Tibial nerve (tissue), 4 donors: ENCODE results near the gene GTF2A1L. TPM values are rescaled to one million over a fixed set of nuclear protein-coding genes. Genes with fewer than 3 reads are reported as not detected.

ENCODE experiments used
- DNase-seq, 2 donors: peaks; one replicate each; pipeline ENCODE4 v3.0.0-alpha.2; 2019; ENCODE audit warnings: low spot score in 2 of 2
- H3K27ac ChIP-seq, 4 donors: fragments of 200-600 bp; sonication (generic) in 3 of 4; one replicate each; pipeline ENCODE4 v1.5.1; 2017 to 2019; ENCODE audit warnings: mild to moderate bottlenecking in 1 of 4
- H3K27me3 ChIP-seq, 2 donors: fragments of 200-600 bp; sonication (generic) in 1 of 2; one replicate each; pipeline versions ENCODE4 v1.5.1 to v1.6.0; 2017 to 2019
- H3K36me3 ChIP-seq, 3 donors: fragments of 200-600 bp; sonication (generic); one replicate each; pipeline ENCODE4 v1.5.1; 2018 to 2019
- H3K4me1 ChIP-seq, 4 donors: fragments of 200-600 bp; sonication (generic) in 3 of 4; one replicate each; pipeline ENCODE4 v1.5.1; 2017 to 2019
- H3K4me3 ChIP-seq, 4 donors: fragments of 200-600 bp; sonication (generic) in 3 of 4; one replicate each; pipeline ENCODE4 v1.5.1; 2017 to 2019; ENCODE audit warnings: mild to moderate bottlenecking in 1 of 4, moderate library complexity in 1 of 4
- H3K9me3 ChIP-seq, 4 donors: fragments of 200-600 bp; sonication (generic) in 3 of 4; one replicate each; pipeline ENCODE4 v1.5.1; 2017 to 2019
- CTCF ChIP-seq, 5 experiments: fragments of 200-600 bp in 3 of 5; fragments of 450-650 bp in 2 of 5; sonication (generic) in 3 of 5; IDR thresholded peaks; one replicate each; pipeline ENCODE4 v1.5.1; 2016 to 2019; ENCODE audit warnings: antibody characterized with exemption in 5 of 5, mild to moderate bottlenecking in 3 of 5, moderate library complexity in 2 of 5
- EP300 ChIP-seq, 2 donors: sonication (generic); formaldehyde crosslinking; IDR thresholded peaks; one replicate each; pipeline ENCODE4 v1.6.1; 2017; ENCODE audit warnings: antibody characterized with exemption in 2 of 2, mild to moderate bottlenecking in 1 of 2
- POLR2A ChIP-seq, 2 donors: fragments of 450-650 bp; IDR thresholded peaks; one replicate each; pipeline ENCODE4 v1.6.1; 2017; ENCODE audit warnings: antibody characterized with exemption in 2 of 2, mild to moderate bottlenecking in 2 of 2, moderate library complexity in 2 of 2
- WGBS, 2 donors: methylation state at CpG; one replicate each; pipeline ENCODE4 v1.1.5; 2018; 5-methylcytosine and 5-hydroxymethylcytosine counted together
- small RNA-seq: library from RNA; depleted of rRNA; stranded (forward); fragments of <200 nt; gene quantifications from one replicate; pipeline ENCODE3, GENCODE V24; 2016
- total RNA-seq, 4 donors: library from RNA; depleted of rRNA; stranded (reverse); fragments of >200 nt; gene quantifications; one replicate each; pipeline ENCODE4 v1.1.0, GENCODE V29; 2016

Gene GTF2A1L
- total RNA-seq, 4 donors from 2014 or later: 2.5 to 9.9 (median 6.7) TPM

- no peaks in the 10 kb centered on the region for H3K36me3 ChIP-seq
- H3K4me1 ChIP-seq: peaks cover 0 to 19% (median 0%) of the 10 kb centered on the region in 4 donors
- H3K27ac ChIP-seq: peak overlapping the region in 1 of 4 donors; percentile 16
- no peaks in the 10 kb centered on the region for H3K9me3 ChIP-seq
- WGBS, 2 donors: 77 to 85% methylated on average over 2 of the region's 2 CpGs
- H3K4me3 ChIP-seq: no peak overlapping the region
- DNase-seq: no peak
- no peak for TF ChIP-seq EP300 (IDR thresholded peaks at IDR 0.05)
- TF ChIP-seq POLR2A (IDR thresholded peaks at IDR 0.05): no peak
- no peak for TF ChIP-seq CTCF (IDR thresholded peaks at IDR 0.05)
- no peaks in the 10 kb centered on the region for H3K27me3 ChIP-seq
Measured at GRCh38 chr2:48728295-48728694, 110.6 kb downstream of the GTF2A1L start.

GRCh38 chr2:48728840-48729239, 111.2 kb downstream of the GTF2A1L start:
- H3K27me3 ChIP-seq: no peaks in the 10 kb centered on the region
- H3K27ac ChIP-seq: peak overlapping the region in 1 of 4 donors; percentile 16
- peaks cover 0 to 17% (median 0%) of the 10 kb centered on the region in 4 donors for H3K4me1 ChIP-seq
- no peak for DNase-seq
- no peaks in the 10 kb centered on the region for H3K9me3 ChIP-seq
- TF ChIP-seq EP300 (IDR thresholded peaks at IDR 0.05): no peak
- TF ChIP-seq POLR2A (IDR thresholded peaks at IDR 0.05): no peak
- TF ChIP-seq CTCF (IDR thresholded peaks at IDR 0.05): no peak
- no peak overlapping the region for H3K4me3 ChIP-seq
- H3K36me3 ChIP-seq: no peaks in the 10 kb centered on the region

Small RNA genes lying within 50 kb of the gene (small RNA-seq; reads per million reads assigned to genes)
- gene TPT1P11: not detected

Other genes starting within 250 kb of the GTF2A1L start
- gene PPP1R21, start 177.1 kb upstream of the GTF2A1L start, total RNA-seq: 10 to 100 TPM; 24.7 to 76.0 (median 32.1) TPM
- 10 to 100 TPM; 34.1 to 57.0 (median 46.9) TPM for gene STON1, start 87.7 kb upstream of the GTF2A1L start, total RNA-seq
- 10 to 100 TPM in 1 of 4 donors, 1 to 10 TPM in 2, under 1 TPM in 1; 0.63 to 10.5 (median 4.6) TPM for gene LHCGR, start 137.9 kb downstream of the GTF2A1L start, total RNA-seq